GM19023 (cell line): Measurements from ENCODE around the gene WDR73.
A peak's percentile ranks its signal among the peaks of the same experiment; 100 is the strongest.
"Not testable (repeated sequence)": the region's sequence is repeated elsewhere in the genome, so short reads cannot be mapped to it uniquely, and the experiment has no call there.

Experiments
- ATAC-seq: cut with Tn5 transposase; IDR thresholded peaks from one replicate; pipeline ENCODE4 v1.9.1; 2021; ENCODE audit warnings: mild to moderate bottlenecking, moderate library complexity; ENCODE audit not compliant: unreplicated experiment

WDR73 gene

DNA sequence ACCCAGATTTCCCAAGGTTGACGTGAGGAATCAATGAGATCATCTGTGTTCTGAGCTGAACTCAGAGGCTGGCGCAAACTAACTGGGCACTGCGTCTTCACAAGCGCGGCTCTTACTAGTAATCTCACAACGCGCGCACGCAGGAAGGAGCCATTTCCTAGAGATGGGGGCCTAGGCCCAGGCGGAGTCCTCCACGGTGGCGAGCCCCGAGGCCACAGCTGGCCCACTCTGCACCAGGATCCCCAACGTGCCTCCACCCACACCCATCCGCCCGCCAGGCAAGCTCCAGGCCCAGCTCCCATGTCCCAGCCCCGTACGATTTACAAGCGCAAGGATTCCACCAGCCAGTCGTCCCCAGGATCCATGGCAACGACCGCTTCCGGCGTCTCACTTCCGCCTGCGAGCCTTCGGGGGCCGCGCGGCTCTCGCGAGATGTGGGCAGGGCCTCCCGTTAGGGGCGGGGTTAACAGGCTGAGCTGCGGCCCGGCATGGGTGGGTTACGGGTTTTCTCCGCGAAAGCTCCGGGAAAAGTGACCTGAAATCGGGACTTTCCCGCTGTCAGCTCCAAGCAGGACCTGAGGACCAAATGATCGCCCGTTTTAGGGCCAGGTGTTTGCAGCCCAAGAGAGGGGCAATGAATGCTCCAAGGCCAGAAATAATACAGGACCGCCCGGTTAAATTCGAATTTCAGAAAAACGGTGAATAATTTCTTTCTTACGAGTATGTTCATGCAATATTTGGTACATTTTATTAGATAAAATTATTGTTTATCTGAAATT is at the start of gene WDR73:
TSS of gene WDR73 (minus strand) at position 374 of the 779 bp plus-strand sequence. CDS start at position 365, 9 bp downstream.
- peak; percentile 86 for ATAC-seq

DNA sequence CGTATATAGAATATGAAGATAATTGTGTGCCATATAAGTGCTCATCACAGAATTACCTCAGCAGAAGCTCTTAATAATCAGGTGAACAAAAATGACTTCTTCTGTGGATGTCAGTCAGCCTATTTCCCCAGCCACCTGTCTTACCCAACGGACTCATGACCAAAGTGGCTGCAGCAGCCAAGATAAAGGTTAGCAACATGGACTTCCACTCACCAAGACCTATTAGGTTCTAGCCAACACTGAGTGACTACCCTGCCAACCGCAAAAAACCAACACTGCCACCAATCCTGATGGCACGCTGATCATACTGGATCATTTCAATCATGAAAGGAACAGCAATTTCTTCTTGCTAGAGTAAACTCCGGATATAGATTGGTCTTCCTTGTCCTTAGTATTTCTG is 49.7 kb upstream of the WDR73 start:
- ATAC-seq = no peak

DNA sequence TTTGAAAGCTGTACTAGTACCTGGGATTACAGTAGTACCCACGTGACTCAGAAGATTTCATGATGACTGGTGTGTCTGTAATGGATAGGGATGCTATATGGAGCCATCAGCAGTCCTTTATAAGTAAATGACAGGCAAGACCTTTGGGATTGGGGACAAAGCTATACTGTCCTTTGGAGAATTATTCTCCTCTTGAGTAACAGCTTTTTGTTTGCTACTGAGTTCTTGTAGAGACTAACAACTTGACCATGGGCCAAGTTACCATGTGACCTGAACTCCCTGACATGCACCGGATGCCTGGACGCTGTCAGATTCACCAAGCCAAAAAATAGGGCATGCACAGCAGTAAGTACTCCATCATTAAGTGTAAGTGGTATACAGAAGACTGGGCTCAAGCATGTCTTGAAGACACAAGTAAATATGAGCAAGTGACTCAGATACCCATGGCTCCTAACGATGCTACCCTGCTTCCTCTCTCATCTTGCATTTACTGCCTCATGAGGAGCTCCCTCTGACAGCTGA is 48.9 kb upstream of the WDR73 start:
- ATAC-seq = no peak

DNA sequence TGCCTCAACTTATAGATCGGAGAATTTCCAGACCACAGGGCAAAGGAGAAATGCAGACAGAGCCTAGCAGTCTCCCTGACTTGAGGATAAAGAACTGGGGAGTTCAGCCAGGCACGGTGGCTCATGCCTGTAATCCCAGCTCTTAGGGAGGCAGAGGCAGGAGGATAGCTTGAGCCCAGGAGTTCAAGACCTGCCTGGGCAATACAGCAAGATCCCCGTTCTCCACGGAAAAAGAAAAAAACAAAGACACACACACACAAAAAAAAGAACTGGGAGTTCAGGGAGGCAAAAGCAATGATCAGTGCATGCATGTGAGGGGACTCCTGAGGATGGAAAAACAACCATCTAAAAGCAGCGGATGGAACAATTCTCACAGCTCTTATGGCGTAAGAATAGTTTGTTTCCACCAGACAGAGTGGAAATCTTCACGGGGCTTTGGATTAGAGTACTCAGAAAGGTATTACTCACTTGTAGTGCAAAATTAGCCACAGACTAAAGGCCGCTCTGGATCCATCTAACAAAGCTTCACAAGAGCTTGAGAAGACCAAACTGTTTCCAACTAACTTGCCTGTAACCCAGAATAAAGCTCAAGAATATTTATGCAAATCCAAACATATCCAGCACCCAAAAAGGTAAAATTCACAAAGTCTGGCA is 45.6 kb upstream of the WDR73 start:
- no peak for ATAC-seq

DNA sequence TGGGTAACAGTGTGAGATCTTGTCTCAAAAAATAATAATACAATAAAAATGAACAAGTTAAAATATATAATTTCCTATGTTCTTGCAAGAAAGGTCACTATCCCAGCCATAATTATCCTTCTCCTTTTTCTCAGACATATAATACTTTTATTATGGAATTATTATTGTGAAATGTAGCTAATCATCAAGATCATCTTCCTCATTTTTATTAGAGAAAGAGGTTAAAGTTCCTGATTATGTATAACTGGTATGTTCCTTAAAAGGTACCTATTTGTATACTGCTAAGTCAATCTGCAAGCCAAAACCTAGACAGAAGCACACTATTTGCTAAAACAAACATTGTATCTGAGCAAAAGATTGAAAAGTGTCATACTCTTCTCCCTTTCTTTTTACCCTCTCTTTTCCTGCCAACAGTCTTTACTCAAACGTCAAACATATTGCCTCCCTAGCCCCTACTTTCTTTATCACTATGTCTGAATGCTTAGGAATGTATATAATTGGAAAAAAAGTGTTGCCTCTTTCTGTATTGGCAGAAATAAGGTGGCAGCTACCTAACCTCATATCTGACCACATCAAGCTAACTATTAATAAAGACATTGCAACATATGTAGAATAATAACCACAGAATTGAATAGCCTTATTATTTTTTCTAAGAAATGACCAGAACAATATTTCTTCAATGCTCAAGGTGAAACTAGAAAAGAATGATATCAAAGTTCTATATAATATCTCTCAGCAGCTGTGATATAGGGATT is 43.3 kb upstream of the WDR73 start:
- ATAC-seq = no peak

DNA sequence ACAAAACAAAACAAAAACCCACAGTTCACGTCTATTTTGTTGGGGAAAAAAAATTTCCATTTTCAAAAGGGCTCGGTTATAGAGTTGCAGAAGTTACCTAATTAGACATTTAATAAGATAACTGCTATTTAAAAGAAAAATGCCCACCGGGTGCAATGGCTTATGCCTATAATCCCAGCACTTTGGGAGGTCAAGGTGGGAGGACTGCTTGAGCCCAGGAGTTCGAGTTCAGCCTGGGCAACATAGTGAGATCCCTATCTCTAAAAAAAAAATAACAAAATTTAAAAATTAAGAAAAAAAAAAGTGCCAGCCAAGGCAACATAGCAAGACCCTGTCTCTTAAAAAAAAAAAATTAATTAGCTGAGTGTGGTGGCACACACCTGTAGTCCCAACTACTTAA is 42.7 kb upstream of the WDR73 start:
- ATAC-seq = no peak

DNA sequence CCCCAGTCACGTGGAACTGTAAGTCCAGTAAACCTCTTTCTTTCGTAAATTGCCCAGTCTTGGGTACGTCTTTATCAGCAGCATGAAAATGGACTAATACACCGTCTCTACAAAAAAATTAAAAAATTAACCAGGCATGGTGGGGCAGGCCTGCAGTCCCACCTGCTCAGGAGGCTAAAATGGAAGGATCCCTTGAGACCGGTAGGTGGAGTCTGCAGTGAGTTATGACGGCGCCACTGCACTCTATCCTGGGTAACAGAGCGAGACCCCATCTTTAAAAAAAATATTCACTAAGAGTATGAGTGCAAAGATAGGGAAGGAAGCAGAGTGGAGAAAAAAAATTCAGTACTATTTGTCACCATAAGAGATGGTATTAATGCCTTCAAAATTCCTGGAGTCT is 36.3 kb upstream of the WDR73 start:
- no peak for ATAC-seq

DNA sequence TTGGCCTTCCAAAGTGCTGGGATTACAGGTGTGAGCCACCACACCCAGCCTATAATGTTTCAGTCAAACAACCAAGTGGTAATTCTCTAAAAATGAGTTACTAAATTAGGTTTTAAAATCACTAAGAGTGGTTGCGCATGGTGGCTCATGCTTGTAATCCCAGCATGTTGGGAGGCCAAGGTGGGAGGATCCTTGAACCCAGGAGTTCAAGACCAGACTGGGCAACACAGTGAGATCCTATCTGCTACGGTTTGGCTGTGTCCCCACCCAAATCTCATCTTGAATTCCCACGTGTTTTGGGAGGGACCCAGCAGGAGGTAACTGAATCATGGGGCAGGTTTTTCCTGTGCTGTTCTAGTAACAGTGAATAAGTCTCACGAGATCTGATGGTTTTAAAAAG is 35.8 kb upstream of the WDR73 start:
- ATAC-seq = no peak

DNA sequence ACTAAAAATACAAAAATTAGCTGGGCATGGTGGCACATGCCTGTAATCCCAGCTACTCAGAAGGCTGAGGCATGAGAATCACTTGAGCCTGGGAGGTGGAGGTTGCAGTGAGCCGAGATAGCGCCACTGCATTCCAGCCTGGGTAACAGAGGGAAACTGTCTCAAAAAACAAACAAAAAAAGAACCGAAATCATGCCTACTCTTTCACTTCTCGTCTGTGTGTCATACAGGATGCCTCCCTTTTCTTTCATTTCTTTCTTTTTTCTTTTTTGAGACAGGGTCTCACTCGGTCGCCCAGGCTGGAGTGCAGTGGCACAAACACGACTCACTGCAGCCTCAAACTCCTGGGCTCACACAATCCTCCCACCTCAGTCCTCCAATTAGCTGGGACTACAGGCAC is 32.4 kb upstream of the WDR73 start:
- ATAC-seq = not testable (repeated sequence)

DNA sequence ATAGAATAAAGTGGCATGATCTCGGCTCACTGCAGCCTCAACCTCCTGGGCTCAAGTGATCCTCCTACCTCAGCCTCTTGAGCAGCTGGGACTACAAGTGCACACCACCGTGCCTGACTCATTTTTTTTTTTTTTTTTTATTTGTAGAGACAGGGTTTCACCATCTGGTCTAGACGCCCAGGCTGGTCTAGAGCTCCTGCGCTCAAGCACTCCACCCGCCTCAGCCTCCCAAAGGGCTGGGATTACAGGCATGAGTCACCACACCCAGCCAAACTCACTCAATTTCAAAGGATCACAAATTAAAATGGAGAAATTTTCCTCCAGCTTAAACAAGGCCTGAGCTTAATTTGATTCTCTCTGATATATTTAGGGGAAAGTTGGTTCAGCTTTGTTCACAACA is 31.2 kb upstream of the WDR73 start:
- ATAC-seq = no peak

DNA sequence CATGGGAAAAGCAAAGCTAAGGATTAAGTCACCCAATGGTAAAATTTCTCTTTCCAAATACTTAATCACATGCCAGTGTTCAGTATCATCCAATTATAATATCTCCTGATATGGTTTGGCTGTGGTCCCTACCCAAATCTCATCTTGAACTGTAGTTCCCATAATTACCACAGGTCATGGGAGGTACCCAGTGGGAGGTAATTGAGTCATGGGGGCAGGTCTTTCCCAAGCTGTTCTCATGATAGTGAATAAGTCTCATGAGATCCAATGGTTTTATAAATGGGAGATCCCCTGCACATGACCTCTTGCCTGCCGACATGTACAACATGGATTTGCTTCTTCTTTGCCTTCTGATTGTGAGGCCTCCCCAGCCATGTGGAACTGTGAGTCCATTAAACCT is 30.0 kb upstream of the WDR73 start:
- ATAC-seq = no peak

DNA sequence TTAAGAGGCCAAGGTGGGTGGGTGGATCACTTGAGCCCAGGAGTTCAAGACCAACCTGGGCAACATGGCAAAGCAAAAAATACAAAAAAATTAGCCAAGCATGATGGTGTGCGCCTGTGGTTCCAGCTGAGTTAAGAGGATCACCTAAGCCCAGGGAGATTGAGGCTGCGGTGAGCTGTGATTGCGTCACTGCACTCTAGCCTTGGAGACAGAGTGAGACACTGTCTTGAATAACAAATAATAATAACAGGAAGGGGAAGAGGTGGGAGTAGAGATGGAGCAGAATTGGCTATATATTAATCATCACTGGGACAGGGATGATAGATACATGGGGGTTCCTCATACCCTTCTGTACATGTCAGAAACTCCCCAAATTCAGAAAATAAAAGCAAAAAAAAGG is 27.7 kb upstream of the WDR73 start:
- no peak for ATAC-seq

DNA sequence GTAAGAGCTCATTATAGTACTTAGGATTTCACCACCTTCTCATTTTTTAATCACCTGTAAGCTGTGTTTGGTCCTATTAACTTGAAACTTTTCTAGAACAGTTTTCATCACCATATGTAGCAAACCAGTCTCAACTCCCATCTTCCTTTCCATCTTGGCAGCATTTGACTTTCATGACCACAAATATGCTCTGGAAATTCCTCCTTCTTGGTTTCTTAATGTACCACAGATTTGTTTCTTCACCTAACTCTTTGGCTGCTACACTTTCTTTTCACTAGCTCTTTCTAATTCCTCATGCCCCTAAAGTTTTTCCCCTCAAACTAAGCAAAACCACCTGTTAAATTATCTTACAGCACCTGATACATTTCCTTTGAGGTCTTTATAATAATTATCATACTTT is 17.1 kb upstream of the WDR73 start:
- no peak for ATAC-seq

DNA sequence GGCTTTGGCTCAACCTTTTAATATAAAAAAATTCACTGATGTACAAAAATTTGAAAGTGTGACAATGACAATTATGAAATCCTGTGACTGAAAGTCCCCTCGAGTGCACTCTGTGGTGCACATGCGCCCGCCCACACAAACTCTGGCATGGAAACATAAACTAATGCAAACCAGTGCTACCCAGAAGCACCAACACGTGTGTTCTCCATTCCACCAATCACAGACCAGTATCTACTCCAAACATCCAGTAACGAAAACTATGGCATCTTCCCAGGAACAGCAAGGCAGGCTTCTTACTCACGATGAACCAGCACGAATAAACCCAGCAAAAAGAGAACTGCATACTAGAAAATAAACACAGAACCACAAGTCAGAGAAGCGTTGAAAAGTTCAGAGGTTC is 15.6 kb upstream of the WDR73 start:
- no peak for ATAC-seq

DNA sequence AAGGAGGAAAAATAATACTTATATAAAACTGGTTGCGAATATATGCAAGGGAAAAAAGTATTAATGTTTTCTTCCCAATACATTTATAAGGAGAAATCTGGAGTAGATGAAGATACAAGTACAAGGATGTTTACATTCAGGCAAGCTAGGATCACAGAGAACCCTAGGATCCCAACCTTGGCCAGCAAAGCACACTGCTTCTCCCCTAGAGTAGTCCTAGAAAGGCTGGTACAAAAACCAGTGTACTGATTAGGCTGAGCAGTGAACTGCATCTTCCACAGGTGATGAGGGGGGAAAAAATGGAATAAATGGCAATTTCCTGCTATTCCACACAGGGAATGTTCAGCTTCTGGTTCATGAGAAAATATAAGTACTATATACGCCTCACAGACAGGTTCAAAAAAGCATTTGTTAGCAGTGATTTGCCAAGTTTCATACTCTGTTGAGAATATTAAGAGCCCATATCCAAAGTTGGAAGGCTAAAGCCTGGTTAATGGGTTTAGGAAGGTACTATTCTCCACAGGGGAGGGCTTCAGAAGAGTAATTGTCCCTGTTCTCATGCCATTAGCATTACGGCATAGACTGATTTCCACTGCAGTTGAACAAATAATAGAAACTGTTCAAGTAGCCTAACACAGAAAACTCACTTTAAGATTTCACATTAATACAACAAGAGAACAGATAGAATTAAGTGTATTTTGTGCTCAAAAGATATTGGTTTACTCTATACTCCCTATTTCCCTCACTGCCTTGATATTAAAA is 14.3 kb upstream of the WDR73 start:
- no peak for ATAC-seq

DNA sequence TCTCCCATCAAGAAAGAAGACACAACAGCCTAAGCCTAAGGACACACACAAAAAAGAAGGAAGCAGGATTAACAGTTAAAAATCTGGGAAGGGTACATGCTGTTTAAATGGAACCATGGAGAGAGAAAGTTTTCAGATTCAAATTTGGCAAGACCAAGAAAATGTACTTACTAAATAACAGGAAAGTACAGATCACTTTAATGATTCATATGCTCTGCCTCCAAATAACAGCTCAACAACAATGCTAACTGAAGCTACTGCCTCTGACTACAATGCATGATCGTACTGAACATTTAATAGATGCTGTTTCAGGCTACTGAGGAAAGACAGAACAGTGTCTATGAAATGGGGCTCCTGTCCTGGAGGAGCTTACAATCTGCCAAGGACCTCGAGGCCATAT is 12.3 kb upstream of the WDR73 start:
- ATAC-seq = no peak

DNA sequence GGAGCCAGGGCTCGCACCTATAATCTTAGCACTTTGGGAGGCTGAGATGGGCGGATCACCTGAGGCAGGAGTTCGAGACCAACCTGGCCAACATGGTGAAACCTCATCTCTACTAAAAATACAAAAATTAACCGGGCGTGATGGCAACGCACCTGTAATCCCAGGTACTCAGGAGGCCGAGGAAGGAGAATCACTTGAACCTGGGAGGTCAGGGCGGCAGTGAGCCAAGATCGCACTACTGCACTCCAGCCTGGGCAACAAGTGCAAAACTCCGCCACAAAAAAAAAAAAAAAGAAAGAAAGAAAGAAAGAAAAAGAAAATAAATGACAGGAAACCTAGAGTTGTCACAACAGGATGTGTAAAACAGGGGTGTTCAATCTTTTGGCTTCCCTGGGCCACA is 6.9 kb upstream of the WDR73 start:
- ATAC-seq = no peak

DNA sequence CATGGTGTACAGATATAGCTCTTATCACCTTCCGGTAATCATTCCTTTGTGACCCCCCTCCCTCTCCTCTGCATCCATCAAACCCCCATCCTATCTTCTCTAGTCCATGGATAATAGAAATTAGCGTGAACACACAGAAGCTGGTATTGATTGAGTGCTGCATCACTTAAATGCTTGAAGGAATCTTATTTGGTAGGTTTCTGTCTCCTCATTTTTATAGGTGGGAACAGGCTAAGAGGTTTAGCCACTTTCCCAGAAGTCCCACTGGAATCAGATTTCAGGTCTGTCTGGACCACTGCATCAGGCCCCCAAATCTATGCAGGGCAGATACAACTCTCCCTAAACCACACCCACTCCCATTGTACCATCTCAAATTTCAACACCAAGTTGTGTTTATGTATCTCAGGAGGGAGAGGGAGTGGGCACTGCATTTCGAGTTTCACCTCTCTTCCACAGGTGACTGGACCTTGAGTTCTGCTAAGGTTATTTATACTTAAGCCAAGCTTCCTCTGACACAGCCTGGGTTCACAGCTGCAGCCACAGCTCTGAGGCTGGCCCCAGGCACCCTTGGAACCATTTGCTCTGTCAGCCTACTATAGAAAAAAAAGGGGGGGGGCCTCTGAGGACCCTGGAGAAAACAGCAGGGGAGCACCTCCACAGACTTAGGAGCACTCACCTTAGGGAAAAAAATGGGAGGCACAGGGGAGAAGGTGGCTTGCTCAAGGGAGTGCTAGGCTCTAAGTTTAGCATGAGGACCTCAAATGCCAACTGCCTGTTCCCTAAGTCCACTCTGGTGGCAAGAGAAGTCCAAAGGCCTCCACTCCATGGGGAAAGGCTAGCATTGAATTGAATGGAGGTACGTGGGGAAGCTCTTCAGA is 6.1 kb upstream of the WDR73 start:
- no peak for ATAC-seq

DNA sequence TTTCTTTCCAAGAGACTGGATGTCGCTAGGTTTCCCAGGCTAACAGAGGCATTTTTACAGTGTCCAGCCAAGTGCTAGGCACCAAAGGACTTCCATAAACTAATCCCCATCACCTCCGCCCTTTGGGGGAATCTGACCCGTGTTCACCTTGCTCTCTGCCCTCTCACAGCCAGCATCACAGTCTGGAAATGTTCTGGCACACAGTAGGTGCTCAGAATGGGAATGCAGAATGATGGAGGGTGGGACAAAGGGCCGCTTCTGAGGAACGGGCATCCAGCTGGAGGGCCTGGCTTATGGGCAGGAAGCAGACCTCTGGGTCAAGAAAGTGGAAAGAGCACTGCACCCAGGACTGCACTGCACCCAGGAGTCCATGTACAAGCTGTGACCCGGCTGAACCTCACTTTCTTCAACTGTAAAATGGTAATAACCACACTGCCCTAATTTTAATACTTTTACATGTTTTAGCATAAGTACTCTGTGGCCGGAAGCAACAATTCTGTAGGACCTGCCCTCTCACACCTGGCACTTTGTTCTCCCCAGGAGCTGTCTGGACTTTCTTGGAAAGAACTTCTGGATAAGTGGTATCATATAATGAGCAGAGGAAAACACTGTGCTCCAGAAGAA is 4.8 kb upstream of the WDR73 start:
- no peak for ATAC-seq
